ENCODE data around the gene GLI3.

Gene GLI3

GRCh38 chr7:42168512-42168911 lies 68.5 kb downstream of the GLI3 start:
- no peak for DNase-seq

DNA sequence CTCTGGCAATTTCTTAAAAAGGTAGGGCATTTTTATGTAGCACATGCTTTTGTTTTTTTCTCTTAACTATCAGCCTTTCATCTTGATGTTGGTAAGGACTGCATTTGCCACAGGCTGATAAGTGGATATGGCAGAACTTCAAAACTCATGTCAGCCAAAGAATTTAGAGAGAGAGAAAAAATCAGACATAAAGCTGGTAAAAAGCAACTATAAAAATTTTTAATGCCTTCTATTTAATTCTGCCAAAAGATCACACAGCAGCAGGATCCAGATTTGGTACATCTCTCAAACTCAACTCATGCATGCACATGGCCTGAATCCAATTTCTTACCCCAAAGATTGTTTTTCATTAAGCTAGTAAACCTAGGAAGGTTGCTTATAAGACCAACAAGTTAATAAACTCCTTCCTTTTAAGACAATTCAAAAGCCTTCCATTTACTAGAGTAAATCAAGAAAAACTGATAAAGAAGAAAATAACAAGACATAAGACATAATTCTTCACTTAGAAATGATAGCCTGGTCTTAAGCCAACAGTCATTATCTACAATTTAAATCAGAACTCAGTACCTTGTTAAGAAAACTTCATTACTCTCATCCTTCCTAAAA lies 69.3 kb downstream of the GLI3 start:
- no peak for DNase-seq

- DNase-seq, result no peak
Measured at GRCh38 chr7:42167206-42167605, 69.8 kb downstream of the GLI3 start.

- no peak for DNase-seq
Measured at GRCh38 chr7:42164881-42165428, 72.1 kb downstream of the GLI3 start.

GRCh38 chr7:42162560-42163325 lies 74.3 kb downstream of the GLI3 start:
- DNase-seq, result no peak

GRCh38 chr7:42161719-42162118 lies 75.3 kb downstream of the GLI3 start:
- no peak for DNase-seq

DNA sequence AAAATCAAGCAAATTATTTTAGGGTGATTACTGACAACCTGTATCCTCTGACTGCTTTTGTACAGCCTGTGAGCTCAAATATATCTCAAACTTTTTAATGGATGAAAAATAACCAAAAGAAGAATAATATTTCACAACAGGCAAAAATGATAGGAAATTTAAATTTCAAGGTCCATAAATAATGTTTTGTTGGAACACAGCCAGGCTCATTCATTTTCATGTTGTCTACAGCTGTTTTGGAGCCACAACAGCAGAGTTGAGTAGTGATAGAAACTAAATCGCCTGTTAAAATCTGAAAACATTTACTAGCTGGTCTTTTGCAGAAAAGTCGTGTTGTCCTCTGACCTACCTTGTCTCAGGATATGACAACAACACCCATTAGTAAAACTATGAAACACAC lies 75.9 kb downstream of the GLI3 start:
- DNase-seq, result no peak

- no peak for DNase-seq
Measured at GRCh38 chr7:42159130-42159529, 77.9 kb downstream of the GLI3 start.

- no peak for DNase-seq
Measured at GRCh38 chr7:42156967-42157721, 79.9 kb downstream of the GLI3 start.

- DNase-seq, result no peak
Measured at GRCh38 chr7:42156291-42156865, 80.6 kb downstream of the GLI3 start.

- DNase-seq, result no peak
Measured at GRCh38 chr7:42155584-42156290, 81.3 kb downstream of the GLI3 start.

- DNase-seq, result no peak
Measured at GRCh38 chr7:42154173-42154572, 82.8 kb downstream of the GLI3 start.

- DNase-seq, result no peak
Measured at GRCh38 chr7:42152329-42153205, 84.4 kb downstream of the GLI3 start.

DNA sequence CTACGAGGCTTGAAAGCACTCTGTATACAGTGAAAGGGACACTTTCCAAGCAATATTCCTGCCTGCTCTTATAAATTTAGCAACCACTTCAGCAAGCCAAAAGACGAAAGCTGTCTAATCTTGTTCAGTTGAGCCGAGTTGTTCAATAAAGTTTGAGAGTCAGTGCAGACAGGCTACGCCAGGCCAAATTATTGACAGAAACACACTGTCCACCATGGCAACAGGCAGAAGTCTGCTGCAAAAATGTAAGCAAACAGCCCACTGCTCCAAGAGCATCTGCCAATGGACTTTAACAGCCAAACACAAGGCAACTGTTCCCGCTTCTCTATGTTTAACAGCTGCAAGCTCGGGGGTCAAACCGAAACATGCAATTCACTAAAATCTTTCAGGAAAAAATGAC lies 85.7 kb downstream of the GLI3 start:
- DNase-seq, result no peak

GRCh38 chr7:42145539-42145938 lies 91.5 kb downstream of the GLI3 start:
- DNase-seq, result no peak

DNA sequence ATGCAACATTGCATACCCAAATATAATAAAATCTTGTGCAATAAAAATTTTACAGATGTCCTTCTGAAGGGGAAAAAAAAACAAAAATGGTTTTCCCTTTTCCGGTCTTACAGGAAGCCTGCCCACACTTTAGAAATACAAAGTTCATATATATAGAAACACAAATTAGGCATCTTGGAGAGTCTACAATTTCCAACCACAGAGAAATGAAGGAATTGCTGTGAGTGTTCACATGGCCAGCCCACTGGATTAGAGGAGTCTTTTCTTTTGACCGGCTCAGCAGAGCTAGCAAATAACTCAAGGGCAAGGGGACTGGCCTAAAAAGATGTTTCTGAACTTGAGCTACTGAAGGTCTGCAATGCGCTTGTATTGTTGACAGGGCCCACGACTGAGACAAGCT lies 92.4 kb downstream of the GLI3 start:
- no peak for DNase-seq

- no peak for DNase-seq
Measured at GRCh38 chr7:42143711-42144600, 93.1 kb downstream of the GLI3 start.

GRCh38 chr7:42142089-42142488 lies 94.9 kb downstream of the GLI3 start:
- DNase-seq, result no peak

DNA sequence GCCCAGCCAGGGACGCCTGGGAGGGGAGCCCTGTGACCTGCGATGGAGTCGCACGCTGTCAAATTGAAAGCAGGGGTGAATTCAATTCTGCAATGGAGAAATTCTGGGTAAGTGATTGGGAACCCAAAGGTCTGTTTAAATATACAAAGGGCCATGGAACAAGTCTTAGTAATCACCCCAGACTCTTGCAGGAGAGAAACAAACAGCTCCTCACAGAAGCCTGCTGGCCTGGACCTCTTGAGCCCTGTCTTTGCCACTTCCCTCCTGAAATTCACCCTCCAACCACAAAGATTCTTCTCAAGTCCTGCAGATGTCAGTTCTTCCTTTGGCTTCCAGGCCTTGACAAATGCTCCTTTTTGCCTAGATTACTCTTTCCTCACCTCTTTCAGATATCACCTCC lies 97.3 kb downstream of the GLI3 start:
- DNase-seq, result no peak

- no peak for DNase-seq
Measured at GRCh38 chr7:42138691-42139090, 98.3 kb downstream of the GLI3 start.
